B cell (primary cell): ENCODE data around the gene PRELID1. TPM values are rescaled to one million over a fixed set of nuclear protein-coding genes. Genes with fewer than 3 reads are reported as not detected.

ENCODE experiments used
- ATAC-seq: fragments of 200-7000 bp; cut with Tn5 transposase; one replicate; pipeline ENCODE4 v1.10.0; 2021; ENCODE audit warnings: low read depth, mild to moderate bottlenecking, moderate number of reproducible peaks, moderate library complexity
- CTCF ChIA-PET: fragments of 350-600 bp; sonication (Branson Sonifier 250); formaldehyde crosslinking; loops from one replicate; lab custom pipeline; 2021; ENCODE audit warnings: antibody characterized with exemption, inconsistent platforms; lab: Charles Lee
- POLR2A ChIA-PET: fragments of 350-600 bp; sonication (Branson Sonifier 250); formaldehyde crosslinking; loops from one replicate; lab custom pipeline; 2021; ENCODE audit warnings: antibody characterized with exemption; lab: Charles Lee
- DNase-seq: peaks from one replicate; pipeline ENCODE4 v3.0.0; 2013
- H2AFZ ChIP-seq: 2 replicates; pipeline ENCODE4 v1.6.1; 2012; ENCODE audit warnings: mild to moderate bottlenecking, low read depth, low read length; ENCODE audit not compliant: insufficient read depth, poor library complexity, severe bottlenecking
- H3K27ac ChIP-seq, 2 donors: 1 replicate in 1 of 2; 2 replicates in 1 of 2; pipeline ENCODE4 v1.5.1; 2012 to 2013; ENCODE audit warnings: low read length in 2 of 2, mild to moderate bottlenecking in 2 of 2, moderate library complexity in 1 of 2
- H3K27me3 ChIP-seq, 4 experiments: fragments of 200-600 bp in 1 of 4; sonication (generic) in 1 of 4; replicated peaks in 1 of 4; 1 replicate in 2 of 4; 2 replicates in 2 of 4; pipeline versions ENCODE4 v1.6.1 to v1.7.0; 2013 to 2016; ENCODE audit warnings: low read length in 3 of 4, mild to moderate bottlenecking in 2 of 4, mixed read lengths in 1 of 4, moderate library complexity in 1 of 4; ENCODE audit not compliant: insufficient read depth in 4 of 4, control insufficient read depth in 3 of 4; ENCODE audit errors: control extremely low read depth in 1 of 4
- H3K36me3 ChIP-seq, 2 experiments: replicated peaks in 1 of 2; 1 replicate in 1 of 2; 2 replicates in 1 of 2; pipeline versions ENCODE4 v1.6.1 to v1.7.1; 2013; ENCODE audit warnings: low read length in 1 of 2; ENCODE audit not compliant: insufficient read depth in 2 of 2, control insufficient read depth in 1 of 2; ENCODE audit errors: control extremely low read depth in 1 of 2, extremely low read depth in 1 of 2
- H3K4me1 ChIP-seq, 2 donors: fragments of 200-600 bp in 1 of 2; sonication (generic) in 1 of 2; 1 replicate in 1 of 2; 2 replicates in 1 of 2; pipeline versions ENCODE4 v1.5.1 to v1.6.1; 2013 to 2017; ENCODE audit warnings: low read length in 2 of 2; ENCODE audit not compliant: control insufficient read depth in 2 of 2, insufficient read depth in 2 of 2
- H3K4me2 ChIP-seq: replicated peaks from 2 replicates; pipeline ENCODE3; 2012; ENCODE audit warnings: mild to moderate bottlenecking, low read depth, low read length; ENCODE audit not compliant: poor library complexity, severe bottlenecking
- H3K4me3 ChIP-seq, 5 experiments: fragments of 200-600 bp in 1 of 5; sonication (generic) in 1 of 5; 1 replicate in 3 of 5; 2 replicates in 2 of 5; pipeline versions ENCODE4 v1.5.1 to v1.7.0; 2011 to 2016; ENCODE audit warnings: low read length in 4 of 5, mild to moderate bottlenecking in 4 of 5, low read depth in 2 of 5, control low read depth in 1 of 5, moderate library complexity in 1 of 5; ENCODE audit not compliant: insufficient read depth in 1 of 5; ENCODE audit errors: control extremely low read depth in 1 of 5, extremely low read depth in 1 of 5
- H3K79me2 ChIP-seq: fragments of 200-600 bp; sonication (generic); one replicate; pipeline ENCODE4 v1.6.0; 2016; ENCODE audit warnings: low read length; ENCODE audit not compliant: control insufficient read depth, insufficient read depth
- H3K9ac ChIP-seq: fragments of 200-600 bp; sonication (generic); 2 replicates; pipeline ENCODE4 v1.6.1; 2017; ENCODE audit warnings: mild to moderate bottlenecking, low read length, moderate library complexity
- H3K9me3 ChIP-seq, 3 donors: one replicate each; pipeline versions ENCODE4 v1.6.1 to v1.7.1; 2013; ENCODE audit warnings: low read length in 2 of 3; ENCODE audit not compliant: control insufficient read depth in 2 of 3, insufficient read depth in 1 of 3; ENCODE audit errors: control extremely low read depth in 1 of 3
- H4K20me1 ChIP-seq: 2 replicates; pipeline ENCODE4 v1.6.0; 2012; ENCODE audit warnings: mild to moderate bottlenecking, low read length; ENCODE audit not compliant: insufficient read depth, control insufficient read depth, poor library complexity, severe bottlenecking
- H3K27ac Mint-ChIP-seq: one replicate; pipeline ENCODE4 v1.8.0; 2021; ENCODE audit warnings: mixed read lengths
- H3K27me3 Mint-ChIP-seq: one replicate; pipeline ENCODE4 v1.8.0; 2021; ENCODE audit warnings: mixed read lengths
- H3K4me1 Mint-ChIP-seq: one replicate; pipeline ENCODE4 v1.8.0; 2021; ENCODE audit warnings: mixed read lengths
- H3K4me3 Mint-ChIP-seq: one replicate; pipeline ENCODE4 v1.8.0; 2021; ENCODE audit warnings: mixed read lengths
- H3K9me3 Mint-ChIP-seq: one replicate; pipeline ENCODE4 v1.8.0; 2022; ENCODE audit warnings: mixed read lengths; ENCODE audit not compliant: insufficient read depth
- CTCF ChIP-seq: fragments of 200-600 bp; IDR thresholded peaks from one replicate; pipeline ENCODE4 v1.8.0; 2022; ENCODE audit warnings: antibody characterized with exemption, mild to moderate bottlenecking
- EZH2 ChIP-seq: IDR thresholded peaks from 2 replicates; pipeline ENCODE4 v1.6.1; 2012; ENCODE audit warnings: borderline replicate concordance, low read depth, mild to moderate bottlenecking, moderate library complexity, low read length; ENCODE audit not compliant: insufficient read depth, poor library complexity, severe bottlenecking
- WGBS: methylation state at CpG from one replicate; pipeline ENCODE4 v1.1.5; 2013; ENCODE audit warnings: missing lambda C conversion rate; ENCODE audit not compliant: insufficient coverage; 5-methylcytosine and 5-hydroxymethylcytosine counted together
- intact Hi-C: fragments of 100-400 bp; cut with micrococcal nuclease; formaldehyde crosslinking; loops from one replicate; pipeline ENCODE4 v1.10.0; 2022
- polyA plus RNA-seq: library from polyadenylated mRNA; depleted of rRNA; stranded (reverse); fragments of >200 nt; gene quantifications from 2 replicates; pipeline ENCODE4 v1.2.3, GENCODE V29; 2012
- total RNA-seq, 2 donors: library from RNA; stranded (reverse); fragments of 120-200 nt in 1 of 2; gene quantifications; 1 replicate in 1 of 2; 2 replicates in 1 of 2; pipeline versions ENCODE4 v1.2.3 to v1.2.4, GENCODE V29; 2013 to 2022

PRELID1 gene
- total and polyA plus RNA-seq, 2 donors (not counting 1 experiment from before 2014, with no cell fraction given), result 71.7 to 86.8 TPM

GRCh38 chr5:177343777-177344176, 40.2 kb downstream of the PRELID1 start:
- 98% methylated on average over 4 of the region's 6 CpGs for WGBS
- ATAC-seq (no peak), DNase-seq (no peak)
- no peak overlapping the region for H2AFZ ChIP-seq
- H3K36me3 ChIP-seq, result peaks cover 2 to 40% of the 10 kb centered on the region in 2 experiments
- H3K4me3 Mint-ChIP-seq, result no peak overlapping the region
- H3K9me3 Mint-ChIP-seq, result no peaks in the 10 kb centered on the region
- CTCF ChIA-PET, result interaction anchor here (0.7 kb wide), 1 partner anchor 256 kb away, joined by 4 read pairs; no protein-coding TSS in a partner anchor
- H3K27me3 Mint-ChIP-seq, result no peaks in the 10 kb centered on the region
- H3K27ac ChIP-seq, result no peak overlapping the region
- peaks cover 16% of the 10 kb centered on the region for H3K4me1 Mint-ChIP-seq
- H3K4me2 ChIP-seq, result no peak overlapping the region
- no peaks in the 10 kb centered on the region for H3K27me3 ChIP-seq
- intact Hi-C loops, result no loop called here
- H3K4me3 ChIP-seq, result no peak overlapping the region
- no peaks in the 10 kb centered on the region for H3K4me1 ChIP-seq
- POLR2A ChIA-PET, result interaction anchor here (0.7 kb wide), 1 partner anchor 119 kb away, joined by 7 read pairs; no protein-coding TSS in a partner anchor
- TF ChIP-seq EZH2, result no peak
- no peak for TF ChIP-seq CTCF
- H3K9me3 ChIP-seq, result no peaks in the 10 kb centered on the region
- peaks cover 94% of the 10 kb centered on the region for H3K79me2 ChIP-seq
- no peak overlapping the region for H3K27ac Mint-ChIP-seq
- H4K20me1 ChIP-seq, result peaks cover 48% of the 10 kb centered on the region
- no peak overlapping the region for H3K9ac ChIP-seq

GRCh38 chr5:177344891-177345290, 41.3 kb downstream of the PRELID1 start:
- H3K4me1 ChIP-seq, result peaks cover 8 to 9% of the 10 kb centered on the region in 2 donors
- H3K27me3 ChIP-seq, result no peaks in the 10 kb centered on the region
- DNase-seq, result no peak
- H3K4me2 ChIP-seq, result no peak overlapping the region
- no CpG with 5 or more reads among the region's 6 CpGs for WGBS
- CTCF ChIA-PET, result interaction anchor here (0.6 kb wide), 1 partner anchor 78 kb away, joined by 3 read pairs; no protein-coding TSS in a partner anchor
- H3K9me3 ChIP-seq, result no peaks in the 10 kb centered on the region
- H3K79me2 ChIP-seq, result peaks cover 94% of the 10 kb centered on the region
- H4K20me1 ChIP-seq, result peaks cover 49% of the 10 kb centered on the region
- Mint-ChIP-seq H3K9me3 (no peaks in the 10 kb centered on the region), H3K4me1 (peaks cover 25% of the 10 kb centered on the region), H3K27me3 (no peaks in the 10 kb centered on the region), H3K27ac (no peak overlapping the region), H3K4me3 (no peak overlapping the region)
- no peak overlapping the region for H3K9ac ChIP-seq
- ATAC-seq, result no peak
- H3K36me3 ChIP-seq, result peaks cover 2 to 38% of the 10 kb centered on the region in 2 experiments
- intact Hi-C loops, result no loop called here
- TF ChIP-seq CTCF, result no peak
- no peak for TF ChIP-seq EZH2
- H3K27ac ChIP-seq, result no peak overlapping the region
- no peak overlapping the region for H3K4me3 ChIP-seq
- POLR2A ChIA-PET, result no interaction called here
- H2AFZ ChIP-seq, result no peak overlapping the region
